ENCODE results near the gene ARHGAP26. TPM values are rescaled to one million over a fixed set of nuclear protein-coding genes. Genes with fewer than 3 reads are reported as not detected.

Gene ARHGAP26
- total and polyA plus RNA-seq, 2 donors (not counting 1 experiment from before 2014, with no cell fraction given): 4.1 to 6.8 TPM

DNA sequence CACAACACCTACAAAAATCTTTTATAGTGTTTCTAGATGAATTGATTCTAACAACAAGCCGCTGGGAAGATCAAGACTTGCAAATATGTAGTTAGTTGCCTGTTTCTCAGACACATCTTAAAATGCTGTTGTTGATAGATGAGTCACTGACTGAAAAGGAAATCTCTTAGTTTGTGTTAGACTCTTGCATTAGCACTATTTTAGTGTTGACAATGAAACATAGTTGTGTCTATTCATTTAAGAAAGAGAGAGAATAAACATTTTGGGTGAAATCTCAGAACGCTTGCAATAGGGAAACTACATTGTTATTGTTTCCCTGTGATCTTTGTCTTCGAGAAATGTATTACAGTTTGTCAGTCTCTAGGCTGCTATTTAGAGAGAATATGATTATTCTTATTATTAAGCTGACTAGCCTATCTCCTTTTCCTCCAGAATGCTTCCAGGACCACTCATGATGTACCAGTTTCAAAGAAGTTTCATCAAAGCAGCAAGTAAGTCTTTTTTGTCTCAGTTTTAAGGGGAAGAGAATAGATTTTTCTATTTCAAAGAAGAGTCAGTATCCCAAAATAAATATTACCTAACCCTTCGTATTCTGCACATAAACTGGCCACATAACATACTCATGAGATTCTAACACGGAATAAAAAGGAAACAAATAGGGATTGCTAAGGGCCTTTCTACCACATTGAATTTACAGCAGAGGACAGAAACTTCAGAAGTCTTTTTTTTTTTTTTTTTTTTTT lies 285.6 kb downstream of the ARHGAP26 start:
- DNase-seq (ENCODE audit: low read depth in 2 of 2): peak in 1 of 2 donors; percentile 66
- TF ChIP-seq, protein P1, sequence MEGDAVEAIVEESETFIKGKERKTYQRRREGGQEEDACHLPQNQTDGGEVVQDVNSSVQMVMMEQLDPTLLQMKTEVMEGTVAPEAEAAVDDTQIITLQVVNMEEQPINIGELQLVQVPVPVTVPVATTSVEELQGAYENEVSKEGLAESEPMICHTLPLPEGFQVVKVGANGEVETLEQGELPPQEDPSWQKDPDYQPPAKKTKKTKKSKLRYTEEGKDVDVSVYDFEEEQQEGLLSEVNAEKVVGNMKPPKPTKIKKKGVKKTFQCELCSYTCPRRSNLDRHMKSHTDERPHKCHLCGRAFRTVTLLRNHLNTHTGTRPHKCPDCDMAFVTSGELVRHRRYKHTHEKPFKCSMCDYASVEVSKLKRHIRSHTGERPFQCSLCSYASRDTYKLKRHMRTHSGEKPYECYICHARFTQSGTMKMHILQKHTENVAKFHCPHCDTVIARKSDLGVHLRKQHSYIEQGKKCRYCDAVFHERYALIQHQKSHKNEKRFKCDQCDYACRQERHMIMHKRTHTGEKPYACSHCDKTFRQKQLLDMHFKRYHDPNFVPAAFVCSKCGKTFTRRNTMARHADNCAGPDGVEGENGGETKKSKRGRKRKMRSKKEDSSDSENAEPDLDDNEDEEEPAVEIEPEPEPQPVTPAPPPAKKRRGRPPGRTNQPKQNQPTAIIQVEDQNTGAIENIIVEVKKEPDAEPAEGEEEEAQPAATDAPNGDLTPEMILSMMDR (conservative IDR thresholded peaks at IDR 0.05 in 1 of 2, IDR thresholded peaks at IDR 0.05 in 1 of 2; ENCODE audit: low read depth in 1 of 2, low read length in 2 of 2): no peak
- no peak for TF ChIP-seq EZH2 (IDR thresholded peaks at IDR 0.05; ENCODE audit: low read length, missing control alignments)
- Histone ChIP-seq H3K27ac (ENCODE audit: insufficient read depth, low read length) (no peak overlapping the region), H3K9ac (ENCODE audit: insufficient read depth, low read length) (no peak overlapping the region), H3K4me1 (ENCODE audit: control insufficient read depth, extremely low read depth, insufficient read depth, low read length) (peaks cover 34% of the 10 kb centered on the region), H3K4me2 (ENCODE audit: extremely low read depth, insufficient read depth, low read length) (no peak overlapping the region), H4K20me1 (ENCODE audit: control insufficient read depth, extremely low read depth, insufficient read depth, low read length) (no peaks in the 10 kb centered on the region), H3K9me3 (ENCODE audit: control insufficient read depth, insufficient read depth, low read depth, low read length) (no peaks in the 10 kb centered on the region), H2AFZ (ENCODE audit: low read length) (no peak overlapping the region), H3K4me3 (replicated peaks in 1 of 4; ENCODE audit: control extremely low read depth in 1 of 4, insufficient read depth in 1 of 4, low read depth in 3 of 4, low read length in 4 of 4) (no peak overlapping the region), H3K27me3 (ENCODE audit: control insufficient read depth, insufficient read depth, low read length) (no peaks in the 10 kb centered on the region), H3K79me2 (ENCODE audit: control insufficient read depth, insufficient read depth, low read length) (no peaks in the 10 kb centered on the region), H3K36me3 (ENCODE audit: control insufficient read depth, insufficient read depth, low read length) (no peaks in the 10 kb centered on the region)

DNA sequence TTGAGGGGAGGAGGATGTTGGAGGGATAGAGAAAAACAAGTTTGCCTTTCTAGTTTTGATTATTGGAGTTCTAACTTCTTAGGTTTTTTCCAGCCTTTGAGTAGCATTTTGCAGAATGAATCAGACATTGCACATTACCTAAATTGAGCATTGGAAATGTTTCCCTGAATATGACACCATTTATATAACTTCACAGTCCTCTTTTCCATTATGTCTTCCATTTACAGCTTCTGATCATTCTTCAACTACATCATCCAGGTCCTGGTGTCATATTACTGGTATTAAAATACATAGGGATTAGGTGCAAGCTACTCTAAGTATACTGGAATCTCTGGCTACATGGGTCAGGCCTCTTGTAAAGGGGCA lies 286.1 kb downstream of the ARHGAP26 start:
- no peak overlapping the region for H3K9ac ChIP-seq (ENCODE audit: insufficient read depth, low read length)
- no peaks in the 10 kb centered on the region for H3K36me3 ChIP-seq (ENCODE audit: control insufficient read depth, insufficient read depth, low read length)
- no peaks in the 10 kb centered on the region for H3K79me2 ChIP-seq (ENCODE audit: control insufficient read depth, insufficient read depth, low read length)
- no peaks in the 10 kb centered on the region for H3K9me3 ChIP-seq (ENCODE audit: control insufficient read depth, insufficient read depth, low read depth, low read length)
- no peak overlapping the region for H3K4me3 ChIP-seq (replicated peaks in 1 of 4; ENCODE audit: control extremely low read depth in 1 of 4, insufficient read depth in 1 of 4, low read depth in 3 of 4, low read length in 4 of 4)
- no peak overlapping the region for H3K27ac ChIP-seq (ENCODE audit: insufficient read depth, low read length)
- TF ChIP-seq, protein P1 (conservative IDR thresholded peaks at IDR 0.05 in 1 of 2, IDR thresholded peaks at IDR 0.05 in 1 of 2; ENCODE audit: low read depth in 1 of 2, low read length in 2 of 2): no peak
- TF ChIP-seq EZH2 (IDR thresholded peaks at IDR 0.05; ENCODE audit: low read length, missing control alignments): no peak
- peaks cover 35% of the 10 kb centered on the region for H3K4me1 ChIP-seq (ENCODE audit: control insufficient read depth, extremely low read depth, insufficient read depth, low read length)
- H3K4me2 ChIP-seq (ENCODE audit: extremely low read depth, insufficient read depth, low read length): no peak overlapping the region
- no peaks in the 10 kb centered on the region for H4K20me1 ChIP-seq (ENCODE audit: control insufficient read depth, extremely low read depth, insufficient read depth, low read length)
- peak in 1 of 2 donors; percentile 52 for DNase-seq (ENCODE audit: low read depth in 2 of 2)
- H2AFZ ChIP-seq (ENCODE audit: low read length): no peak overlapping the region
- no peaks in the 10 kb centered on the region for H3K27me3 ChIP-seq (ENCODE audit: control insufficient read depth, insufficient read depth, low read length)

DNA sequence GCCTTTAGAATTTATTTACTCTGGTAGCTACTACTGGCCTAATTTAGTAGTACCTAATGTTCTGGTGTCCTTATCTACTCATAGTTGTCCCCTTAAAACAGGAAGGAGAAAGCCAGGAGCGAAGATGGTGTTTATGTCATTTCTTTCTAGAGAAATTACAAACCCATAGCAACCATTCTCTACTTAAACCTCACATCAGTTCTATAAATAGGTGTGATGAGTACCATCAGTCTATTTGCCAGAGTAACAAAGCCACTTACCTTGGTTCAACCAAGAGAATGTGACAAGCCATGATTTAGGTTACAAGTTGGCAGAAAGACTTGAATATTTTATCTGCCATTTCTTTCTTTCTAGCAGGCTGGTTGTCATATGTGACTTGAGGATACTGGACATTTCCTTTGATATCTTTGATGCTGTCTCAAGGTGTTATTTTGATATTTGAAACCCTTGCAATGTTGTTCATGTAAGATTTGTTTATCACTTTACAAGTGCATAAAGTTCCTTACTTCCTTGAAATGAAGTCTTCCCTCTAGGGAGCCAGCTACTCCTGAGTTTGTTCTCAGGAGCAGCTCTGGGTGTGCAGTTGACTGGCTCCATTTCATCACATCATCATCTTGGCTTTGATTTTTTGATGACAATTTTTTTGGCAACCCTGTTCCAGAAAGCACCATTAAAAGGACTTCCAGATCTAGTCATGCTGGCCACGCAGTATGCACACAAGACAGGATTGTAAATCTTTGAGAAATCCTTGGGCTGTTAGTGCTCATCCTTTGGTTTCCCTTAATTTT lies 286.8 kb downstream of the ARHGAP26 start:
- Histone ChIP-seq H3K79me2 (ENCODE audit: control insufficient read depth, insufficient read depth, low read length) (no peaks in the 10 kb centered on the region), H3K4me3 (replicated peaks in 1 of 4; ENCODE audit: control extremely low read depth in 1 of 4, insufficient read depth in 1 of 4, low read depth in 3 of 4, low read length in 4 of 4) (no peak overlapping the region), H3K9ac (ENCODE audit: insufficient read depth, low read length) (no peak overlapping the region), H3K4me1 (ENCODE audit: control insufficient read depth, extremely low read depth, insufficient read depth, low read length) (peaks cover 36% of the 10 kb centered on the region), H3K27me3 (ENCODE audit: control insufficient read depth, insufficient read depth, low read length) (no peaks in the 10 kb centered on the region), H3K36me3 (ENCODE audit: control insufficient read depth, insufficient read depth, low read length) (no peaks in the 10 kb centered on the region), H4K20me1 (ENCODE audit: control insufficient read depth, extremely low read depth, insufficient read depth, low read length) (no peaks in the 10 kb centered on the region), H3K4me2 (ENCODE audit: extremely low read depth, insufficient read depth, low read length) (no peak overlapping the region), H3K9me3 (ENCODE audit: control insufficient read depth, insufficient read depth, low read depth, low read length) (no peaks in the 10 kb centered on the region), H2AFZ (ENCODE audit: low read length) (no peak overlapping the region), H3K27ac (ENCODE audit: insufficient read depth, low read length) (no peak overlapping the region)
- DNase-seq (ENCODE audit: low read depth in 2 of 2): no peak
- no peak for TF ChIP-seq EZH2 (IDR thresholded peaks at IDR 0.05; ENCODE audit: low read length, missing control alignments)
- TF ChIP-seq, protein P1 (conservative IDR thresholded peaks at IDR 0.05 in 1 of 2, IDR thresholded peaks at IDR 0.05 in 1 of 2; ENCODE audit: low read depth in 1 of 2, low read length in 2 of 2): no peak
